ES-I3 (cell line): ENCODE data around the gene RNLS.

ENCODE experiments used
- H3K36me3 ChIP-seq: 2 replicates; pipeline ENCODE4 v1.6.1; 2013; ENCODE audit warnings: mild to moderate bottlenecking, low read length, control low read depth, moderate library complexity; ENCODE audit not compliant: insufficient read depth
- H3K4me1 ChIP-seq: 2 replicates; pipeline ENCODE4 v1.6.1; 2013; ENCODE audit warnings: mild to moderate bottlenecking, control low read depth, low read length; ENCODE audit not compliant: insufficient read depth
- H3K9ac ChIP-seq: 2 replicates; pipeline ENCODE4 v1.6.1; 2013; ENCODE audit warnings: low read depth, mild to moderate bottlenecking, low read length, moderate library complexity
- H3K9me3 ChIP-seq: 2 replicates; pipeline ENCODE4 v1.6.1; 2013; ENCODE audit warnings: mild to moderate bottlenecking, low read length, moderate library complexity; ENCODE audit not compliant: control insufficient read depth, insufficient read depth

RNLS gene

DNA sequence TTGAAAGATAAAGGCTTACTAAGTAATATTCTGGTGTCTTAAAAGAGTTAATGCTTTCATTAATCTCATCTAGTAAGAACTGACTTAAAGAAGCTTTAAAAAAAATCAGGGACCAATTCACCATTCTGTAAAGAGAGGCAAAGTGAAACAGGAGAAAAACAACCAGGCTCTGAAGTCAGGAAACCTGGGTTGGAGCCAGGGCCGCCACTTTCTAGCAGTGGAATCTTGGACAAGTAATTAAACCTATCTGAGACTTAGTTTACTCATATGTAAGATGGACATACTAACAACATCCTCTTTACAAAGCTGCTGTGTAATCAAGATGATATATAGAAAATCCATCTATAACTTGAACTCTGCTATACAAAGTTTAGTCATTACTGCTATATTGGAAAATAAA, 154.1 kb downstream of the RNLS start:
- H3K36me3 ChIP-seq: no peaks in the 10 kb centered on the region
- H3K9me3 ChIP-seq: no peaks in the 10 kb centered on the region
- H3K4me1 ChIP-seq: no peaks in the 10 kb centered on the region
- H3K9ac ChIP-seq: no peak overlapping the region

DNA sequence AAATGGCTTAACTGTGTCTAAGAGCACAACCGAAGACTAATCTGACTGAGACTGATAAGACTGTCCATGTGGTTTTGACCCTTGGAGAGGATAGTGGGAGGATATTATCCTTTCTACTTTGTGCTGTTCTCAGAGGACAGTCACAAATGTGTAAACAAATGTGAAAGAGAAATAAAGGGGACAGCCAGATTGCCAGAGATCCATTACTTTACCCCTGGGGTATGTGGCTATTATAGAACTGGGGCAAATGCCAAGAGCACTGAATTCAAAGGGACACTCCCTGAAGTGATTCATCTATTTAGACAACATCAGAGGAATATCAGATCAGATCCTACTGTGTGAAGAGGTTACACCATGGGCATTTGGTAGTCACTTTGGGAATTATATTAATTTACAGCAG, 154.7 kb downstream of the RNLS start:
- H3K36me3 ChIP-seq: no peaks in the 10 kb centered on the region
- no peaks in the 10 kb centered on the region for H3K4me1 ChIP-seq
- no peaks in the 10 kb centered on the region for H3K9me3 ChIP-seq
- no peak overlapping the region for H3K9ac ChIP-seq

DNA sequence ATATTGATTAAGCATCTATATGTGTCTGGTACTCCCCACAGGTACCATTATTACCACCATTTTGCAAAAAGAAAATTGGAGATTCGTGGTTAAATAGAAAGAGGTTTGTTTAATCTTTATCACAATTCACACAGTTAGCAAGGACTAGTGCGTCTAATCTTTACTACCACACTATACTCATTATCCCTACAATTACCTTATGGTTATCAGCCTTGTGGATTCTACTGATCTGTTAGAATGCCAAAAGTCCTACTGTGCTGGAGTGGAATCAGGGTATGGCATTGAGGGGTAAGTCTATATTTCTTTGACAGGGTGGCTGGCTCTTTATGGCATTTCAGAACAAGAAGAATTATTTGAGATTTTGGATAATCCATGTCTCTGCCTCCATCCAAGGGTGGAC, 156.1 kb downstream of the RNLS start:
- Histone ChIP-seq H3K9me3 (no peaks in the 10 kb centered on the region), H3K9ac (no peak overlapping the region), H3K36me3 (no peaks in the 10 kb centered on the region), H3K4me1 (no peaks in the 10 kb centered on the region)

DNA sequence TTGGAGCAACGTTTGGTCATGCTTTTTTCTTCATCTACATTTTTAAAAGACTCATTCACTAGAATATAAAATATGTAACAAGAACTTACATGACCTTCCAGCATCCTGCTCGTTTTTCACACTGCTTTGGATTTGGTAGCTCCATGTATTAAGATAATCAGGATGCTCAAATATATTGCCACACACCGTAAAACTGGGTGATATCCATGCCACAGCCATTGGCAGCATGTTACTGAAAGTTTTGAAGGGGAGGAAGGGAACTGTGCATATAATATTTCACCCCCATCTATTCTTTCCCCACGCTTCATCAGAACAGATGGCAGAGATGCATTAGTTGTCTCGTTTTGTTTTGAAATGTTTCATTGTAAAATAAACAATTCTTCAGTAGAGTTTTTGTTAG, 158.2 kb downstream of the RNLS start:
- Histone ChIP-seq H3K9me3 (no peaks in the 10 kb centered on the region), H3K36me3 (no peaks in the 10 kb centered on the region), H3K9ac (no peak overlapping the region), H3K4me1 (no peaks in the 10 kb centered on the region)

DNA sequence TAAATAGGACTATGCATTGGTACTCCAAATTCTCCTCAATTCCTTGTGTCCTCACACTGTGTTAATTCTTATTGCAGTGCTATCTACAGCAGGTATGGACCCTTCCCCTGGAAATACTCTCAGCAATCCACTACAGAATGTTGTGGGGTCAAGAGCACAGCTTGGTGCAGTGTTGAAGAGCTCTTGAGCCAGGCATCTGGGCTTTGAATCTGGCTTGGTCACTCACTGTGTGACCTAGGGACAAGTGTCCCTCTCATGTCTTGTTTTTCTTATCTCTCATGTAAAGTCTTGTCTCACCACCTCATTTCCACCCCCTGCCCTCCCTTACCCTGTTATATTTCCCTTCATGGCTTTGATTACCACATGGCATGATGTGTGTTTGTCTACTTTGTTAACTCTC, 159.4 kb downstream of the RNLS start:
- Histone ChIP-seq H3K4me1 (no peaks in the 10 kb centered on the region), H3K9ac (no peak overlapping the region), H3K36me3 (no peaks in the 10 kb centered on the region)

DNA sequence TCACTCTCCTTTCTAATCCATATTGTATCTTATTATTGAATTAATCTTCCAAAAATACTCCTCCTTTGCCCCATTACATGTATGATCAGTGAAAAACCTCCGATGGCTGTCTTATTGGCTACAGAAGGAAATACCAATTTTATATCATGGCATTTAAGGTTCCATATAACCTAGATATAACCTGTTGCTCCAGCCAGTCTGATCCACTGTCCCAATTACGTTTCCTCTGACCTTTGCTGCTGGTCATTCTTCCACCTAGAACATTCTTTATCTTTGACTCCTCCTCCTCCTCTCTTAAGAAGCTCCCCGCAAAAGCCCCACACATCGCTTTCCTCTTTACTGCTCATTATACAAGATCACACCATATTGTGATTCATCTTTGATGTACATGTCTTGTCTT, 161.5 kb downstream of the RNLS start:
- peaks cover 4% of the 10 kb centered on the region; the same call in 1 of the 2 replicates for H3K4me1 ChIP-seq
- no peaks in the 10 kb centered on the region for H3K9me3 ChIP-seq
- H3K36me3 ChIP-seq: no peaks in the 10 kb centered on the region
- H3K9ac ChIP-seq: no peak overlapping the region

More for the DNA sequence above, 159.4 kb downstream of the RNLS start:
- no peaks in the 10 kb centered on the region for H3K9me3 ChIP-seq

DNA sequence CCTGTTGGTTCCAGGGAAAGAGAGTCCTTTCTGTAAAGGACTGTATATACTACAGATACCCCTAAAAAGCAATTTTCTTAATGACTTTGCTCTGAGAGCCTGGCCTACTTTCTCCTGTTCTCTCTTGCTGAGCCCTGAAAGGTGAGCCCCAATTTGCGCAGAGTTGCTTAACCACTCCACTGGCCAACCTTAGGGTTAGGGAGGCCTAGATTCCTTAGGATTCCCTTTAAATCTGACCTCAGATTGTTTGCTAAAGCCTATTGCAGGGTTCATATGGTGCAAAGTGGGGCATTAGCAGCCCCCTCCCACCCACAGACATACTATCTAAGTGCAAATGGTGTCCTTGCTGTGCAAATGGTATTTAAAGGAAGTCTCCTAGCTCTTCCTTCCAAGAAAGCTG, 164.2 kb downstream of the RNLS start:
- H3K9ac ChIP-seq: no peak overlapping the region
- no peaks in the 10 kb centered on the region for H3K36me3 ChIP-seq
- peaks cover 10% of the 10 kb centered on the region for H3K4me1 ChIP-seq
- H3K9me3 ChIP-seq: no peaks in the 10 kb centered on the region

DNA sequence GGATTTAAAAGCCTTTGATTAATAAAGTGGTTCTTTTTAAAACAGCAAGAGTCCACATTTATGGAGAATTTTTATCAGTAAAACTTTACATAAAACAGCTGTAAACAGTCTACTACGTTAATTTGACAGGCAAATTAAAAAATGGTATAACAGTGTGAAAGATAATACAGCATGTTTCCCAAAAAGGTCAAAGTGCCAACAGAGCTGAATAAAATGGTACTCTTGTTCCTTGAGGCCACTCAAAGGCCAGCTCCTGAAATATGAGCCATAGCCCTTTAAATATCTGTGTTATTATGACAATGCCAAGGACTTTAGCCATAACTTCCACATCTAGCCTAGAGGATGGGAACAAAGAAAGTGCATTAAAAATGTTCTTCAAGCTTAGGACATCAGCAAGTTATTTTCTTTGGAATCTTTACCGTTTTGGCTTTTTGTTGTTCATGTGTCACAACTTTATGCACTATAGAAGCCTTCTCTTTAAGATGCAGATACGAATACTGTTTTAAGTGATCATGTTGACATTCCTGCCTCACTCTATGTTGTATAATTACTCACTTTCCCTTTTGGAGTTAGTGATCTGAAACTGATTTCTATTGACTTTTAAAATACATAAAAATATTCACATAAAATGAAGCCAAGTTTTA, 165.6 kb downstream of the RNLS start:
- Histone ChIP-seq H3K9ac (no peak overlapping the region), H3K4me1 (peaks cover 10% of the 10 kb centered on the region), H3K9me3 (no peaks in the 10 kb centered on the region), H3K36me3 (no peaks in the 10 kb centered on the region)

DNA sequence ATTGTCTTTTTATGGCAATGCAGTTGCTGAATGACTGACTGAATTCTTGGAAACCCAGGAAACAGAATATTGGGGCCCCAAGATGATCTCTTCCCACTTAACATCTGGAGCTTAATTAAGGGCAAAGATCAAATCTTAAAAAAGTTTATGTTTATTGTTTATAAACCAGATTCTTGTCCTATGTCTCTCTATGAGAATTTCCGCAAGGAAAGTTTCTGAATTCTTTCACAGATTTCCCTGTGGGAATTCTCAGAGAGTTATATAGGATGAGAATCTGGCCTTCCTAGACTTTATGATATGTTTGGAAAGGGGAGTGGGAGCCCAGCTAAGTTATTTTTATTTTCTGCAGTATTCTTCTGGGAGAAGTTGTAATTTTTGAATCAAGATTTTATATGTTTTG, 166.3 kb downstream of the RNLS start:
- H3K9me3 ChIP-seq: no peaks in the 10 kb centered on the region
- H3K9ac ChIP-seq: no peak overlapping the region
- peaks cover 10% of the 10 kb centered on the region for H3K4me1 ChIP-seq
- H3K36me3 ChIP-seq: no peaks in the 10 kb centered on the region

DNA sequence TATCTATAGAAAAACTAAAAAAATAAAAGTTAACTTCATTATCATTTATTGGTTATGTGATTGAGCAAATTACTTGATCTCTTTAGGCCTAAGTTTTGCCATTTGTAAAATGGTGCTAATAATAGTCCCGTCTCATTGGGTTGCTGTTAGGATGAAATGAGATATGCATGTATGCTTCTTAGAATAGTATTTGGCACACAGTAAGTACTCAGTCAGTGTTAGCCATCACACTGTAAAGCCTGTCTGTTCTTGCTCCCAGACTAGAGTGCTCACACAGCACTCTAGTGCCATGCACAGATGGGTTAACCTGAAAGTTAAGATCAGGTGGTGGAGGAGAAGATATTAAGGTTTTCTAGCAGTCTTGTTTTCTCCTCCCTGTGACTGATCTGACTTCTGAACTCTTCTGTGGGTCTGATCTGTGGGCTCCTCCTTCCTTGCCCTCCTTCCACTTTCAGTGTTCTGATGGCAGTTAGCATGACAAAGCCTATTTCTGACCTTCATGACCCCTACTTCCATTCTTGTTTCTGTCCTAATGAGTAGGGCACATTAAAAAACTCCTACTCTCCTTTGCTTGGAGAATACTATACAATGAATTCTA, 167.5 kb downstream of the RNLS start:
- H3K9me3 ChIP-seq: no peaks in the 10 kb centered on the region
- no peak overlapping the region for H3K9ac ChIP-seq
- no peaks in the 10 kb centered on the region for H3K36me3 ChIP-seq
- H3K4me1 ChIP-seq: peaks cover 10% of the 10 kb centered on the region

DNA sequence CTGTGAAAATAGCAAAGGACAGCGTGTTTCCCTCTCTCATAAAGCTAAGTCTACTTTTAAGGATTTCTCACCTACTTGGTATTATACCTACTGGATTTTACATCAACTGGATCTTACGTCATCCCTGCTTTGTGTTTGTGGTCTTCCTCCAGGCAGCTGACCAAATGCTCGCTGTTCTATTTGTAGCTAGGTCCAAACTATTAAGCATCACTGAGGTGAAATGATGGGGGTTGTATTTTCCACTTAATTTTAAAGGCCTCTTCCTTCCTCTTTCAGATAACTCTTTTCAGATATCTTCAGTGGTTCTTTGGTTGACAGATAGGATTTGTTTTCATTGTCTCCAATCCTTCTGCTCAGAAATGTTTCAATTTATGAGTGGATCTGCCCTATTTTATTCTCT, 169.7 kb downstream of the RNLS start:
- Histone ChIP-seq H3K4me1 (peaks cover 10% of the 10 kb centered on the region), H3K9me3 (no peaks in the 10 kb centered on the region), H3K9ac (no peak overlapping the region), H3K36me3 (no peaks in the 10 kb centered on the region)

DNA sequence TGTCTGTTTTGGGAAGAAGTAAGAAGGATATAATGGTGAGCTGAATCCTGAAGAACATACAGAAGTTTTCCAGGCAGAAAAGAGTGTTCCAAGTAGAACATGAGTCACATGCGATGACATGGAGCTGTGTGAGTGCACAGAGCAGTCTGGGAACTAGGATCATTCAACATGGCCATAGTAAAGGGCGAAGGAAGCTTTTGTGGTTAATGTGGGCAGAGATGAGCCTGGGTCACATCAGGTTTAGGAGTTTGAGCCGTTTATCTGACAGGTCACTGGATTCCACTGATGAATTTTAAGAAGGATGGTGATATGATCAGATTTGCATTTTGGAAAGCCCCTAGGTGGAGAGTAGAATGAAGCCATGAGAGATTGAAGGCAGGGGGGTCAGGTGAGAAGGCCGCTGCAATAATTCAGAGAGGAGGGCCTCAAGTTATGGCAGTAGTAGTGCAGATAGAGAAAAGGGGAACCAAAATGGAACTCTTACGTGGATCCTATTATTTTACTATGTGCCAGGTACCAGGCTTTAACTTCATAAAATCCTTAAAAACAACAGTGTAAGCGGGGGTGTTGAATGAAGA, 171.3 kb downstream of the RNLS start:
- Histone ChIP-seq H3K9me3 (no peaks in the 10 kb centered on the region), H3K36me3 (no peaks in the 10 kb centered on the region), H3K9ac (no peak overlapping the region), H3K4me1 (peaks cover 6% of the 10 kb centered on the region)

DNA sequence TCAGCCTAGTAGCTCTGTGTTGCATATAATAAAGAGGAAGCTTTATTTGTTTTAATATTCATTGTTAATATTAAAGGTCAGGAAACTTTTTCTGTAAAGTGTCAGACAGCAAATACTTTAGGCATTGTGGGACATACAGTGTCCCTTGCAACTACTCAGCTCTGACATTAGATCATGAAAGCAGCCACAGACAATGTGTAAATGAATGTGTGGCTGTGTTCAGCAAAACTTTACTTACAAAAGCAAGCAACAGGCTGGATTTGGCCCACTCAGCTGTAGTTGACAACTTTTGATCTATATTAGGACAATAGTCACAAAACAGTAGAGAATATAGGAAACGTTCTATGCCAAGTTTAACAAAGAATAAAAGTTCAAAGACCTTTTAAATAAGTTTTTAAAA, 173.3 kb downstream of the RNLS start:
- Histone ChIP-seq H3K36me3 (no peaks in the 10 kb centered on the region), H3K9me3 (no peaks in the 10 kb centered on the region), H3K4me1 (no peaks in the 10 kb centered on the region), H3K9ac (no peak overlapping the region)

DNA sequence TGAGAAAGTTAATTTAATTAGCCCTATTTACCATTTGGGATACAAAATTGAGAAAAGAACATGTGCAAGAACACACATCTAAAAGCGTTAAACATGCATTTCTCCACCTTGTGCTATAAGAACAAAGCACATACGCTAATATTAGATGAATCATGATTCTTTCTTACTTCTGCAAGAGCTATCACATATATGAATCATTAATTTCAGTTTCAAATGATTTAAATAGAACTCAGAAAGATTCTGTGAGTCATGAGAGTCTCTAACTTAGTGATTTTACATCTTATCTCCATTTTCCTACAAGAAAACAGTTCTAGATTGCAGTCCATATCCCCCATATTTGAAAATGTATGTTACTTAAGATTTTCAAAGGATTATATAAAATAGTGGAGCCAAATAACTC, 173.9 kb downstream of the RNLS start:
- H3K9me3 ChIP-seq: no peaks in the 10 kb centered on the region
- no peaks in the 10 kb centered on the region for H3K4me1 ChIP-seq
- H3K9ac ChIP-seq: no peak overlapping the region
- H3K36me3 ChIP-seq: no peaks in the 10 kb centered on the region

DNA sequence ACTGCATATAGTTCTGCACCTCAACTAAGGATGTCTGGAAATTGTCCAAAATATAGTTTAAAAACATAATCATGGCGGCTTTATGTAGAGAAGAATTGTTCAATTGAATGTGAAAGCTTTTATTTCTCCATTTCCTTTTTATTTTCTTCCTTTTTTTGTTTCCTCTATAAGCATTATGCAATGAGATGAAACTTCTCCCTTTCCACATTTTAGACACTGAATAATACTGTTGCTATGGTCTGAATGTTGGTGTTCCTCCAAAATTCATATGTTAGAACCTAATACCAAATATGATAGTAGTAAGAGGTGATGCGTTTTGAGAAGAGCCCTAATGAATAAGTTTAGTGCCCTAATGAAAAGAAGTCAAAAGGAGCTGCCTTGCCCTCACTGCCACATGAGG, 175.0 kb downstream of the RNLS start:
- no peaks in the 10 kb centered on the region for H3K9me3 ChIP-seq
- no peaks in the 10 kb centered on the region for H3K4me1 ChIP-seq
- H3K9ac ChIP-seq: no peak overlapping the region
- no peaks in the 10 kb centered on the region for H3K36me3 ChIP-seq
